ENCODE data around the gene GPR6.

GPR6 gene, protein sequence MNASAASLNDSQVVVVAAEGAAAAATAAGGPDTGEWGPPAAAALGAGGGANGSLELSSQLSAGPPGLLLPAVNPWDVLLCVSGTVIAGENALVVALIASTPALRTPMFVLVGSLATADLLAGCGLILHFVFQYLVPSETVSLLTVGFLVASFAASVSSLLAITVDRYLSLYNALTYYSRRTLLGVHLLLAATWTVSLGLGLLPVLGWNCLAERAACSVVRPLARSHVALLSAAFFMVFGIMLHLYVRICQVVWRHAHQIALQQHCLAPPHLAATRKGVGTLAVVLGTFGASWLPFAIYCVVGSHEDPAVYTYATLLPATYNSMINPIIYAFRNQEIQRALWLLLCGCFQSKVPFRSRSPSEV

DNA sequence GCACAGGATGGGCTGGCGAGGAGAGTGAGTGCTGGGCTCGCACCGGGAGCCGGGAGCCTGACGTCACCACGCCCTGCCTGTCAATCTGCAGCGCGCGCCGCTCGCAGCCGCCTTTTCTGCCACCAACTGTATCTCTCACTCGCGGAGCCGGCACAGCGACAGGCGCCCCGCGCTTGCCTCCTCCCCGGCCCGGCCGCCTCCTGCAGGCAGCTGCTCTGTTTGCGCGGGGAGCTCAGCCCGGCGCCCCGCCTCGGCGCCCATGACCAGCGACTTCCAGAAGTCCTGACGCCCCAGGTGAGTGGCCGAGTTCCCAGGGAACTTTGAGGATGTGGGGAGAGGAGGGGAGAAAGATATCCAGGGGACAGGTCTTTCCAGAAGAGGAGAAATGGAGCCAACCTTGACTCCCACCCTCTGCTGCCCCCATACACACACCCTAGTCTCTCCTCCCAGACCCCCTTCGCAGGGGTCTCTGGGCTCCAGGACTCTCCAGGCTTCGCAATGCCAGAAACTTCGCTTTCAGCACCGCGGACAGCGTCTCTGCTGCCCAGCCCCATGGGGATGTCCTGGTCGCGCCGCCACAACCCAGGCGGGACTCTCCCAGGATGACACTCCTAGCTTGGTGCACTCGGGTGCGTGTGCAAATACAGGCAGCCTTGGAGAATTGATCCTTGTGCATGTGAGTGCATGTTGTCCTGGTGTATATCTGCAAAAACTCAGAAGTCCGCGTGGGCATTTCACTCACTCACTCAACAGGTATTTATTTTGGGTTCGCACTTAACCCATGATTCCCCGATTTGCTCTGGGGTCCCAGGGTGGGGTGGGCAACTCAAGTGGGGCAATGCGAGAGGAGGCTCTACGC, at the start of gene GPR6:
Gene GPR6 (plus strand): TSS at position 138 of the 859 bp plus-strand sequence. CDS start 802 bp downstream, outside the sequence.
- DNase-seq (ENCODE audit: low read depth): peak; percentile 44
- TF ChIP-seq, protein P1, sequence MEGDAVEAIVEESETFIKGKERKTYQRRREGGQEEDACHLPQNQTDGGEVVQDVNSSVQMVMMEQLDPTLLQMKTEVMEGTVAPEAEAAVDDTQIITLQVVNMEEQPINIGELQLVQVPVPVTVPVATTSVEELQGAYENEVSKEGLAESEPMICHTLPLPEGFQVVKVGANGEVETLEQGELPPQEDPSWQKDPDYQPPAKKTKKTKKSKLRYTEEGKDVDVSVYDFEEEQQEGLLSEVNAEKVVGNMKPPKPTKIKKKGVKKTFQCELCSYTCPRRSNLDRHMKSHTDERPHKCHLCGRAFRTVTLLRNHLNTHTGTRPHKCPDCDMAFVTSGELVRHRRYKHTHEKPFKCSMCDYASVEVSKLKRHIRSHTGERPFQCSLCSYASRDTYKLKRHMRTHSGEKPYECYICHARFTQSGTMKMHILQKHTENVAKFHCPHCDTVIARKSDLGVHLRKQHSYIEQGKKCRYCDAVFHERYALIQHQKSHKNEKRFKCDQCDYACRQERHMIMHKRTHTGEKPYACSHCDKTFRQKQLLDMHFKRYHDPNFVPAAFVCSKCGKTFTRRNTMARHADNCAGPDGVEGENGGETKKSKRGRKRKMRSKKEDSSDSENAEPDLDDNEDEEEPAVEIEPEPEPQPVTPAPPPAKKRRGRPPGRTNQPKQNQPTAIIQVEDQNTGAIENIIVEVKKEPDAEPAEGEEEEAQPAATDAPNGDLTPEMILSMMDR (IDR thresholded peaks at IDR 0.05; ENCODE audit: insufficient read depth, low read depth, low read length, missing control alignments): no peak
- H3K4me3 ChIP-seq (ENCODE audit: low read depth, low read length): no peak within 1 kb of the TSS

DNA sequence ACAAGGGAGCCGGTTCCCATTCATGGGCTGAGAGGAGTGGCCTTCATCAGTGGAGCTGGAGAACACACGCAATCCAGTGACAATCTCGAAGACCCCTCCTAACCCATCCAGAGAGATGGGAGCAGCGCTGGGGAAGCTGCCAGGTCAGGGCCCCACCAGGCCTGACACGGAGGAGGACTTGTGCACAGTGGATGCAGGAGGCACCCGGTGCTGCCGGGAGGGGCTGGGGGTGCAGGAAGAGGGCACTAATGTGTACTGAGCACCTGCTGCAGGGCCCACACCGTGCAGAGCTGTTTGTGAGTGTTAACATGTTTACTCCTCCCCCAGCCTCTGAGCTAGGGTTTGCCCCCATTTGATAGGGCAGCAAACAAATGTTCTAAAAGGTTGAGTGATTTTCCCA, 43.8 kb upstream of the GPR6 start:
- DNase-seq (ENCODE audit: low read depth): no peak
- H3K4me3 ChIP-seq (ENCODE audit: low read depth, low read length): no peak overlapping the region
- TF ChIP-seq, protein P1 (IDR thresholded peaks at IDR 0.05; ENCODE audit: insufficient read depth, low read depth, low read length, missing control alignments): no peak

DNA sequence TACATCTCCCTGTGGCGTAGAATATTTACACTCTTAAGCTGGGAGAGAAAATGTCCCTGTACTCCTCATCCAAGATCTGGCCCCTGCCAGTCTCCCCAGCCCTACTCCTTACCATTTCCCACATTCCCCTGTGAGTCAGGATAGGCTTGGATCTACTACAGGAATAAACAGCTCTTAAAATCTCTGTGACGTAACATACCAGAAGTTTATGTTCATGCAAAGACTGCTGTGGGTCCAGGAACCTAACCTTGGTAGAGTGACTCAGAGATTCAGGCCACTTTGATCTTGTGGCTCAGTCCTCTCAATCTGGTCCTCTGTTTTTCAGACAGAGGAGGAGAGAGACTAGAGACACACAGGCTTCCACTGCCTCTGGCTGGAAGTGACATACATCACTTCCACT, 38.5 kb upstream of the GPR6 start:
- no peak for DNase-seq (ENCODE audit: low read depth)
- TF ChIP-seq, protein P1 (IDR thresholded peaks at IDR 0.05; ENCODE audit: insufficient read depth, low read depth, low read length, missing control alignments): no peak
- H3K4me3 ChIP-seq (ENCODE audit: low read depth, low read length): no peak overlapping the region

- no peak for DNase-seq (ENCODE audit: low read depth)
- H3K4me3 ChIP-seq (ENCODE audit: low read depth, low read length): no peak overlapping the region
- TF ChIP-seq, protein P1 (IDR thresholded peaks at IDR 0.05; ENCODE audit: insufficient read depth, low read depth, low read length, missing control alignments): no peak
These were observed 33.7 kb upstream of the GPR6 start for GRCh38 chr6:109944448-109944847.

GRCh38 chr6:109945091-109945490, 33.0 kb upstream of the GPR6 start:
- DNase-seq (ENCODE audit: low read depth): no peak
- TF ChIP-seq, protein P1 (IDR thresholded peaks at IDR 0.05; ENCODE audit: insufficient read depth, low read depth, low read length, missing control alignments): no peak

DNA sequence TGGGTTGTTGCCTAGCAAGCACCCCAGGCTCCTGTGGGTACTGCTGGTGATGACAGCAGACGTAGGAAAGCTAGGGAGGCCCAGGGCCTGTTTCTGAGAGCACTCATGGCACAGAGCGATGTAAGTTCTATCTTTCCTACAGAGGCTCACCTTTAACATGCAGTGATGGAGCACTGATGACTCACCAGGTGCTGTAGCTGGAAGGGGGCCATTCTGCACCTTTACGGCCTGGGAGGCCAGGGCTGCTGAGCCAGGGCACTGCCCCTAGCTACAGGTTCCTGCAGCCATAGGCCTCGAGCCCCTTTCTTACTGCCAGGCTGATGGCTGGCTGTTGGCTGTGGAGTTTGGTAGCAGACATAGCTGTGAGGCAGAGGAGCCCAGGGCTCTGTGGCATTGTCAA, 31.1 kb upstream of the GPR6 start:
- no peak for DNase-seq (ENCODE audit: low read depth)
- TF ChIP-seq, protein P1 (IDR thresholded peaks at IDR 0.05; ENCODE audit: insufficient read depth, low read depth, low read length, missing control alignments): no peak
- H3K4me3 ChIP-seq (ENCODE audit: low read depth, low read length): no peak overlapping the region

More at GRCh38 chr6:109945091-109945490, 33.0 kb upstream of the GPR6 start:
- no peak overlapping the region for H3K4me3 ChIP-seq (ENCODE audit: low read depth, low read length)

Measured in GM12865 (cell line).